ENCODE data around the gene CCDC15. TPM values are rescaled to one million over a fixed set of nuclear protein-coding genes. Genes with fewer than 3 reads are reported as not detected.
A peak's percentile ranks its signal among the peaks of the same experiment; 100 is the strongest.

Gene CCDC15
- total and polyA plus RNA-seq, 2 of the 13 experiments (the other 11 are each of a cell fraction or from before 2014, with no cell fraction given), result 2.2 to 4.6 TPM

DNA sequence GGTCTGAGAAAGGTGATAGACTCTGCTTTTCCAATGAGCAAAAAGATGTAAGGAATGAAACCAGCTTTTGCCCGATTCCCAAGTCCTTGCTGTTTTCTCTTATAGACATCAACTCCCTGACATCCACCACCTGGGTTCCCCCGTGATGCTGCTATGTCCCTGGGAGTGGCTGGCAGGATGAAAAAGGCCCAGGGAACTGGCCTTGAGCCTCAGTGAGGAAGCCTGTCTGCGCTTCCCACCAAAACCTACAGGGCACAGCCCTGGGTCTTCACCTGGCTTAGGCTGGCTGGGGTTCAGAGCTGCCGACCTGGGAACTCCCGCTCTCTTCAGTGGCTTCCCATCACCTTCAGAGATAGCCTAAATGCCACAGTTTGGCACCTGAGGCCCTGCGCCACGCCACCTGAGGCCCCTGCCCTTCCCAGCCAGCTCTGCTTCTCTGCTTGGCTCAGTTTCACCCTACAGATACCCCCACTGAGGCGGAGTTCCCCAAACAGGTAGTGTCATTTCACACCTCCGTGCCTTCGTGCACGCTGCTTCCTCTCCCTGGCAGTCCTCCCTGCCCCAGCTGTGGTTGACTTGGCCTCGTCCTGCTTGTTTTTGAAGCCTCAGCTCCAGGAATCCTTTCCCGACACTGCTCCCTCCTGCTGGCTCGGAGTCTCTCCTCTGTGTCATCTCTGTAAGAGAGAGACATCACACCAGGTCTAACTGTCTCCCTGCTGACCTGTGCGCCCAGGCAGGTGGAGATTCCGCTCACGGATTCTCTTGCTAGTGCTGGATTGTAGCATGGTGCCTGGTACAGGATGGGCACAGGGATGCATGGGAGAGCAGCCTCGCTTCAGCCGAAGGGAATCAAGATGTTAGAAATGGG is 119.8 kb downstream of the CCDC15 start:
- ATAC-seq (no peak; the same call in 2 of the 3 replicates), DNase-seq (ENCODE audit: low spot score) (no peak), FAIRE-seq (no peak)
- Histone ChIP-seq H3K4me3 (replicated peaks in 1 of 3; ENCODE audit: insufficient read depth in 1 of 3, low read depth in 2 of 3, low read length in 3 of 3) (peak overlapping the region in 1 of 3 experiments; percentile 26; a peak in 1 of 6 replicates), H4K20me1 (ENCODE audit: insufficient read depth, low read length) (no peaks in the 10 kb centered on the region), H3K27me3 (ENCODE audit: control insufficient read depth in 1 of 2, insufficient read depth in 2 of 2, low read length in 2 of 2) (peaks cover 0 to 4% of the 10 kb centered on the region in 2 experiments; a peak in 1 of 5 replicates), H3K36me3 (replicated peaks in 1 of 2; ENCODE audit: control insufficient read depth in 1 of 2, insufficient read depth in 2 of 2, low read length in 2 of 2) (no peaks in the 10 kb centered on the region), H3K4me1 (ENCODE audit: insufficient read depth, low read length) (peaks cover 65% of the 10 kb centered on the region), H3K27ac (ENCODE audit: extremely low read length, insufficient read depth, low read length) (no peak overlapping the region), H3K9ac (ENCODE audit: insufficient read depth, low read depth, low read length) (no peak overlapping the region), H3K79me2 (ENCODE audit: insufficient read depth, low read length) (no peaks in the 10 kb centered on the region), H2AFZ (ENCODE audit: low read length) (no peak overlapping the region), H3K4me2 (ENCODE audit: low read depth, low read length) (peak overlapping the region; percentile 39; the same call in 1 of the 2 replicates), H3K9me3 (ENCODE audit: low read length) (no peaks in the 10 kb centered on the region)
- WGBS (ENCODE audit: low lambda C conversion rate), result 64% methylated on average over 17 of the region's 19 CpGs
- no TSS peak for BruUV-seq (replicated peaks)
- TF ChIP-seq, protein P1, sequence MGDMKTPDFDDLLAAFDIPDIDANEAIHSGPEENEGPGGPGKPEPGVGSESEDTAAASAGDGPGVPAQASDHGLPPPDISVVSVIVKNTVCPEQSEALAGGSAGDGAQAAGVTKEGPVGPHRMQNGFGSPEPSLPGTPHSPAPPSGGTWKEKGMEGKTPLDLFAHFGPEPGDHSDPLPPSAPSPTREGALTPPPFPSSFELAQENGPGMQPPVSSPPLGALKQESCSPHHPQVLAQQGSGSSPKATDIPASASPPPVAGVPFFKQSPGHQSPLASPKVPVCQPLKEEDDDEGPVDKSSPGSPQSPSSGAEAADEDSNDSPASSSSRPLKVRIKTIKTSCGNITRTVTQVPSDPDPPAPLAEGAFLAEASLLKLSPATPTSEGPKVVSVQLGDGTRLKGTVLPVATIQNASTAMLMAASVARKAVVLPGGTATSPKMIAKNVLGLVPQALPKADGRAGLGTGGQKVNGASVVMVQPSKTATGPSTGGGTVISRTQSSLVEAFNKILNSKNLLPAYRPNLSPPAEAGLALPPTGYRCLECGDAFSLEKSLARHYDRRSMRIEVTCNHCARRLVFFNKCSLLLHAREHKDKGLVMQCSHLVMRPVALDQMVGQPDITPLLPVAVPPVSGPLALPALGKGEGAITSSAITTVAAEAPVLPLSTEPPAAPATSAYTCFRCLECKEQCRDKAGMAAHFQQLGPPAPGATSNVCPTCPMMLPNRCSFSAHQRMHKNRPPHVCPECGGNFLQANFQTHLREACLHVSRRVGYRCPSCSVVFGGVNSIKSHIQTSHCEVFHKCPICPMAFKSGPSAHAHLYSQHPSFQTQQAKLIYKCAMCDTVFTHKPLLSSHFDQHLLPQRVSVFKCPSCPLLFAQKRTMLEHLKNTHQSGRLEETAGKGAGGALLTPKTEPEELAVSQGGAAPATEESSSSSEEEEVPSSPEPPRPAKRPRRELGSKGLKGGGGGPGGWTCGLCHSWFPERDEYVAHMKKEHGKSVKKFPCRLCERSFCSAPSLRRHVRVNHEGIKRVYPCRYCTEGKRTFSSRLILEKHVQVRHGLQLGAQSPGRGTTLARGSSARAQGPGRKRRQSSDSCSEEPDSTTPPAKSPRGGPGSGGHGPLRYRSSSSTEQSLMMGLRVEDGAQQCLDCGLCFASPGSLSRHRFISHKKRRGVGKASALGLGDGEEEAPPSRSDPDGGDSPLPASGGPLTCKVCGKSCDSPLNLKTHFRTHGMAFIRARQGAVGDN (CRISPR knock-in tag; IDR thresholded peaks at IDR 0.05), result 0 out of 2 replicates have a peak, but pooled peaks have one; percentile 15
- 0 out of 2 replicates have a peak, but pooled peaks have one; percentile 5 for TF ChIP-seq CHD2 (IDR thresholded peaks at IDR 0.05; ENCODE audit: low read depth, low read length)
- TF ChIP-seq ZNF577 (CRISPR knock-in tag; IDR thresholded peaks at IDR 0.05; ENCODE audit: borderline replicate concordance, low read depth), result no peak
- no peak for TF ChIP-seq PCBP2 (optimal IDR thresholded peaks at IDR 0.05; ENCODE audit: low read depth, low read length, poor library complexity, severe bottlenecking)
- 0 out of 2 replicates have a peak, but pooled peaks have one; percentile 25 for TF ChIP-seq KDM2A (CRISPR knock-in tag; IDR thresholded peaks at IDR 0.05; ENCODE audit: borderline replicate concordance, low read depth)
- ChIA-PET CTCF (ENCODE audit: low intra/inter-chr PET ratio, low total read pairs) (no interaction called here), POLR2A (interaction anchor here (1.6 kb wide), 1 partner anchor 10 kb away, joined by 5 read pairs; the partner anchor contains the start of gene SLC37A2)
- intact Hi-C loops (cut with micrococcal nuclease; ENCODE audit: unreplicated experiment), result no loop called here
- in situ Hi-C loops (cut with HindIII; ENCODE audit: extremely low pct_ligation_motif_present, low pct_unique_long_range_greater_than_20kb), result no loop called here

Data from HepG2 (cell line).